Activated B cell treated with CpG ODN at 0.5 μM for 24 hours (primary cell): ENCODE measurements around the gene SRSF5. TPM values are rescaled to one million over a fixed set of nuclear protein-coding genes. Genes with fewer than 3 reads are reported as not detected.

Experiments used
- ATAC-seq: fragments of 200-7000 bp; cut with Tn5 transposase; one replicate; pipeline ENCODE4 v1.10.0; 2021; ENCODE audit warnings: low read depth, mild to moderate bottlenecking, moderate library complexity
- CTCF ChIA-PET: fragments of 350-600 bp; sonication (Branson Sonifier 250); formaldehyde crosslinking; loops from one replicate; lab custom pipeline; 2021; ENCODE audit warnings: antibody characterized with exemption; lab: Charles Lee
- POLR2A ChIA-PET: fragments of 350-600 bp; sonication (Branson Sonifier 250); formaldehyde crosslinking; loops from one replicate; lab custom pipeline; 2021; ENCODE audit warnings: antibody characterized with exemption; lab: Charles Lee
- DNase-seq: peaks from one replicate; pipeline ENCODE4 v3.0.0; 2022
- H3K27ac Mint-ChIP-seq: one replicate; pipeline ENCODE4 v1.8.0; 2020; ENCODE audit warnings: mixed read lengths
- H3K27me3 Mint-ChIP-seq: one replicate; pipeline ENCODE4 v1.8.0; 2021; ENCODE audit warnings: mixed read lengths
- H3K36me3 Mint-ChIP-seq: one replicate; pipeline ENCODE4 v1.8.0; 2021; ENCODE audit warnings: low read depth, mixed read lengths
- H3K4me1 Mint-ChIP-seq: one replicate; pipeline ENCODE4 v1.8.0; 2021; ENCODE audit warnings: mixed read lengths
- H3K4me3 Mint-ChIP-seq: one replicate; pipeline ENCODE4 v1.8.0; 2020; ENCODE audit warnings: mild to moderate bottlenecking, mixed read lengths
- H3K9me3 Mint-ChIP-seq: one replicate; pipeline ENCODE4 v1.8.0; 2020; ENCODE audit warnings: mixed read lengths
- CTCF ChIP-seq: fragments of 200-600 bp; IDR thresholded peaks from one replicate; pipeline ENCODE4 v1.8.0; 2022; ENCODE audit warnings: antibody characterized with exemption, mild to moderate bottlenecking
- intact Hi-C: fragments of 100-400 bp; cut with micrococcal nuclease; formaldehyde crosslinking; loops from one replicate; pipeline ENCODE4 v1.15.1; 2024
- total RNA-seq: library from RNA; stranded (reverse); gene quantifications from 2 replicates; pipeline ENCODE4 v1.2.3, GENCODE V29; 2022

SRSF5 gene
- total RNA-seq, 1 donor from 2014 or later = 422 TPM

- no peak for ATAC-seq
- H3K4me1 Mint-ChIP-seq = no peaks in the 10 kb centered on the region
- no peak for DNase-seq
- ChIA-PET POLR2A (no interaction called here), CTCF (no interaction called here)
- no peak overlapping the region for H3K27ac Mint-ChIP-seq
- TF ChIP-seq CTCF = no peak
- no peak overlapping the region for H3K4me3 Mint-ChIP-seq
- H3K9me3 Mint-ChIP-seq = peaks cover 5% of the 10 kb centered on the region
- intact Hi-C loops = no loop called here
- no peaks in the 10 kb centered on the region for H3K36me3 Mint-ChIP-seq
- H3K27me3 Mint-ChIP-seq = peaks cover 8% of the 10 kb centered on the region
Observed at GRCh38 chr14:69804902-69805301, 38.0 kb downstream of the SRSF5 start.

DNA sequence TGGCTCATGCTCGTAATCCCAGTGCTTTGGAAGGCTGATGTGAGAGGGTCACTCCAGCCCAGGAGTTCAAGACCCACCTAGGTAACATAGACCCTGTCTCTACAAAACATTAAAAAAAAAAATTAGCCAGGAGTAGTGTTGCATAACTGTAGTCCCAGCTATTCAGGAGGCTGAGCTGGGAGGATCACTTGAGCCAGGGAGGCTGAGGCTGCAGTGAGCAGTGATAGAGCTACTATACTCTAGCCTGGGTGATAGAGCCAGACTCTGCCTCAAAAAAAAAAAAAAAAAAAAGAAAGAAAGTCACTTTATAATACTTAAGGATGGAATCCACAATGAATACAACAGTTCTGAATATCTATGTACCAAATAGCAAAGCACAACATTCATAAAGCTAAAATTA is 40.2 kb downstream of the SRSF5 start:
- CTCF ChIA-PET = no interaction called here
- Mint-ChIP-seq H3K9me3 (no peaks in the 10 kb centered on the region), H3K36me3 (no peaks in the 10 kb centered on the region)

GRCh38 chr14:69808919-69809808 is 42.2 kb downstream of the SRSF5 start:
- no peaks in the 10 kb centered on the region for H3K4me1 Mint-ChIP-seq
- no peak for ATAC-seq
- no peak overlapping the region for H3K27ac Mint-ChIP-seq

More for the DNA sequence above, 40.2 kb downstream of the SRSF5 start:
- Mint-ChIP-seq H3K27me3 (no peaks in the 10 kb centered on the region), H3K4me1 (no peaks in the 10 kb centered on the region), H3K27ac (no peak overlapping the region), H3K4me3 (no peak overlapping the region)
- DNase-seq = no peak
- POLR2A ChIA-PET = no interaction called here
- intact Hi-C loops = no loop called here
- ATAC-seq = no peak
- TF ChIP-seq CTCF = no peak

DNA sequence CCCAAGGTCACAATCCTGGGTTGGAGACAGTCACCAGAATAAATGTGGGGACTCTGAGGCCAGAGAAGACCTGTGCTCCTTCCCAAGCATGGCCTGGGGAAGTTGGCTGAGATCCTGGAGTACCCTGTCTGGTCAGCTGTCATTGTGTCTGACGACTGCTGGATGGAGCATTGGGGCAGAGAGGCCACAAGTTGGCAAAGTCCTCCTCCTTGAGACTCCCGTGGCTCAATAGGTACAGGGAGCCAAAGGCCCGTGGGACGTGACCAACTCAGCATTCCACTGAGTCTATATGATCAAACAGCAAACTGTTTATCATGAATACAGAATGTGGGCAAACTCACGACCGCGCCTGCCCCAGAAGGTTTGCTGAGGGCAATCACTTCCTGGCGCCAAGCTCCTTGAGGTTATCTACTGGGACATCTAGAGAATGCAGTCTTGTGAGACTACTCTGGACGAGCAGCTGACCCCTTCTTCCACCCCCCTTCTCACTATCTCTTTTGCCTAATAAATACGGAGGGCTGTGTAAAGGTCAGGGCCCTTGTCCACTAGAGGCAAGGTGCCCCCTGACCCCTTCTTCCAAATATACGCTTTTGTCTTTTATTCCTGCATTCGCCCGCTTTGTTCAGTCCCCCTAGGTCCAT is 44.4 kb downstream of the SRSF5 start:
- Mint-ChIP-seq H3K27me3 (peaks cover 10% of the 10 kb centered on the region), H3K36me3 (no peaks in the 10 kb centered on the region), H3K9me3 (no peaks in the 10 kb centered on the region), H3K4me1 (no peaks in the 10 kb centered on the region), H3K27ac (no peak overlapping the region), H3K4me3 (no peak overlapping the region)
- ChIA-PET CTCF (no interaction called here), POLR2A (no interaction called here)
- intact Hi-C loops = no loop called here
- no peak for TF ChIP-seq CTCF
- no peak for ATAC-seq
- DNase-seq = no peak

More at GRCh38 chr14:69808919-69809808, 42.2 kb downstream of the SRSF5 start:
- DNase-seq = no peak
- TF ChIP-seq CTCF = no peak
- no peaks in the 10 kb centered on the region for H3K36me3 Mint-ChIP-seq
- H3K4me3 Mint-ChIP-seq = no peak overlapping the region
- H3K27me3 Mint-ChIP-seq = peaks cover 10% of the 10 kb centered on the region
- CTCF ChIA-PET = interaction anchor here (1.1 kb wide), 1 partner anchor 9 kb away, joined by 3 read pairs; no protein-coding TSS in a partner anchor
- POLR2A ChIA-PET = no interaction called here
- intact Hi-C loops = no loop called here
- no peaks in the 10 kb centered on the region for H3K9me3 Mint-ChIP-seq

DNA sequence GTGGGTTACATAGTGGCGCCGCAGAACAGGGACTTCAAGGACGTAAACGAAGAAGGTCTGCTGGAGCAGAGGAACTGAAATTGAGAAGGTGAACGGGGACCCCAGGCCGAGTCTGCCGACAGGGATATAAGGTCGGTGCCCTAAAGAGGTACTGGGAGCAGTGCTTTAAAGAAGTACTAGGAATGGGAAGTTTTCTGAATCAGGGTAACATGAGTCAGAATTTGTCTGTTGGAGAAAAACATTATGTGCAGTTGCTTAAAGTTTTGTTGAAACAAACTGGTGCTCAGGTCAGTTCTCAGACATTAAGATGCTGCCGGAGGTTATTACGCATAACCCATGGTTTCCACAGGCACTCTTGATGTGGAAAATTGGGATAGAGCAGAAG is 44.9 kb downstream of the SRSF5 start:
- no peaks in the 10 kb centered on the region for H3K9me3 Mint-ChIP-seq
- POLR2A ChIA-PET = no interaction called here
- ATAC-seq (no peak), DNase-seq (no peak)
- no peak for TF ChIP-seq CTCF
- intact Hi-C loops = no loop called here
- CTCF ChIA-PET = no interaction called here
- no peak overlapping the region for H3K27ac Mint-ChIP-seq
- peaks cover 10% of the 10 kb centered on the region for H3K27me3 Mint-ChIP-seq
- no peaks in the 10 kb centered on the region for H3K36me3 Mint-ChIP-seq
- H3K4me1 Mint-ChIP-seq = no peaks in the 10 kb centered on the region
- H3K4me3 Mint-ChIP-seq = no peak overlapping the region
